Renal cortical epithelial cell (primary cell): Measurements from ENCODE around the gene RNF212. TPM values are rescaled to one million over a fixed set of nuclear protein-coding genes. Genes with fewer than 3 reads are reported as not detected.

ENCODE experiments used
- DNase-seq: peaks from one replicate; pipeline ENCODE4 v3.0.0-alpha.2; 2011; ENCODE audit warnings: low read depth
- total RNA-seq: library from RNA; depleted of rRNA; stranded (reverse); fragments of >200 nt; gene quantifications from 2 replicates; pipeline ENCODE4 v1.2.3, GENCODE V29; 2014

The RNF212 gene
- total RNA-seq, 1 donor from 2014 or later, result 8.8 TPM

DNA sequence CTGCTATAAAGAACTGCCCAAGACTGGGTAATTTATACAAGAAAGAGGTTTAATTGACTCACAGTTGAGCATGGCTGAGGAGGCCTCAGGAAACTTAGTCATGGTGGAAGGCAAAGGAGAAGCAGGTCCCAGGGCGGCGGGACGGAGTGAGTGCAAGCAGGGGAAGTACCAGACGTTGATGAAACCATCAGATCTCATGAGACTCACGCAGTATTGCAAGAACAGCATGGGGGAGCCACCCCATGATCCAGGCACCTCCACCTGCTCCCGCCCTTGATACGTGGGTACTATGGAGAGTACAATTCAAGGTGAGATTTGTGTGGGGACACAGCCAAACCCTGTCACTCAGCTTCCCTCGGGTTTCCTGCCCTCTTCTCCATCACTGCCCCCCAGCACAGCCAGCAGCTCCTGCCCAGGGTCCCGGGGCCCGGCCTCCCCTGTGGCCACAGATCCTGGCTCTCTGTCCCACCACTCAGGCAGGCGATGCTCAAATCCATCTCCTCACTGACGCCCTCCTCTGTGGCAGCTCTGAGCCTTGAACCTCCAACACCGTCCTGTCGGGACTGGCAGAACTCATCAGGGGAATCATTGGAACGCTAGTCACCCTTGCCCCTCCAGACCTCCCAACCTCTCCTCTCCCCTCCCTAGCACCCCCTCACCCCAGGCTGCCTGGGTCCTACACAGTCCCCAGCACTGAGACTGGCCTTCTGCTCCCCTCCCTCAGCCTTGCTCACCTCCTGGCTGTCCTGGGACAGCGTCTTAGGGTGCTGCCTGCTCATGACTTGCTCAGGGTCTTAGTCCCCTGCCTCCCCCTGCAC, 64.4 kb downstream of the RNF212 start:
- DNase-seq, result no peak

DNA sequence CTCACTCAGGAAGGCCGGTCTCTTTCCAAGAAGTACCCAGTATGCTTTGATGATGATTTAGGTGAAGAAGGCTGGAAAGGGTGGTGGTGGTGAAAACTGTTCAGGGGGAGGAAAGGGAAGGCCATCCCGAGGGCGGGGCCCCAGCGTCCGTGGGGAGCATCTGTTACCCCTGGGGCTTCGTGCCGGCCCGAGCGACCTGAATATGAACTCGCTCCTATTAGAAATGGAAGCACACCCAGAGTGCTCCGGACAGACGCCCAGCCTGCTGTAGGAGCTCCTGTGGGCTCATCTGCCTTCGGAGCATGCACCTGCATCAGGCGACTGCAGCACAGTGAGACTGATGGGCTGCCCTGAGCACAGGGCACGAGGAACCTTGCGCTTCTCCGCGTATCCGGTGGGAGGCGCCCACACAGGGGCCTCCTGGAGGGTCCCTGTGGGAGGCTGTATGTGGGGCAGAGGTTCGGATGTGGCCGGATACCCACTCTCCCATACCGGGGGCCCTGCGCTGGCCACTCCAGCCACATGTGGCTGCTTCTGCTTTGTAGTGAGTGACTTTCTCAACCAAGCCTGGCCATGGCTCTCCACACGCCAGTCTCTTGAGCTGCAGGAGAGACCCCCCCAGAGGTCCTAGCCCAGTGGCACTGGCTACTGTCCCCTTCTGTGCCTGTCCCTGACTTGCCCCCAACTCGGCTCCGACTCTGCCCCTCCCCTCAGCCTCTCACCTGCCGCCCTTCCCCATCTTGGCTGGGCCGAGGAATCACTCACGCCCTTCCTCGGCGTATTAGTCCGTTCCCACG, 65.2 kb downstream of the RNF212 start:
- no peak for DNase-seq

DNA sequence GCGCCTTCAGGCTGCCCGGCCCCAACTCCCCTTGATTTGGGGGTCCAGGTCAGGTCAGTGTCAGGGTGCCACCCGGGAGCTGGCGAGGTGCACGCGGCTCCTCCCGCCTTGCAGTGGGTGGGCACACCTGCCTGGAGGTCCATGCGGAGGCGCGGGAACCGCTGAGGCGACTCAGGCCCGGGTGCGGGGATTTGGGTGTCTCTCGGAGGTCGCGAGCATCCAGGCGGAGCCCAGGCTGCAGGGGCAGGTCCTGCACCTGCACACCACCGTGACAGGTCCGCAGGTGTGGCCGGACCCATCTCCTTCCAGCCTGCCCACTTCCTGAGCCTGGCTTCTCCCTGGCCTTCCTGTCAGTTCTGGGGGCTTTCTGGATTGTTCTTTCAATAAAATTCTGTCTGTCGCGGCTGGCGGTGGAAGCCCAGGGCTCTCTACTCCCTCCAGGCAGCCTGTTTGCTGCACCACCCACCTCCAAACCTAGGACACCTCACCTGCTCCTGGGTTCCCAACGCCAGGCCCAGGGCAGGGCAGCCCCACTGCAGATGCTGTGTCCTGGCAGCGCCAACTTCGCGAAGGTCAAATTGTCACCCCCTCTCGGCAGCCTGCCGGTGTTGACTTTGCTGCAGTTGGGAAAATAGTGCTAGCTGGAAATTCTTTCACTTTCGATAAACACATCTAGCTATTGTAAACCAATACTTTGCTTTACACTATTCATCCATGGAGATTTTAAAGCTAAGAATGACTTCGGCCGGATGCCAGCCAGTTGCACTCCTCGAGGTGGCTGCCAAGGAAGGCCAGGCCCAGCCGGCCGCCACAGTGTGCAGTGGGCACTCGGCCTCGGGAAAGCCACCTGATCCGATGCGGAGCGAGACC, 66.0 kb downstream of the RNF212 start:
- DNase-seq, result no peak

DNA sequence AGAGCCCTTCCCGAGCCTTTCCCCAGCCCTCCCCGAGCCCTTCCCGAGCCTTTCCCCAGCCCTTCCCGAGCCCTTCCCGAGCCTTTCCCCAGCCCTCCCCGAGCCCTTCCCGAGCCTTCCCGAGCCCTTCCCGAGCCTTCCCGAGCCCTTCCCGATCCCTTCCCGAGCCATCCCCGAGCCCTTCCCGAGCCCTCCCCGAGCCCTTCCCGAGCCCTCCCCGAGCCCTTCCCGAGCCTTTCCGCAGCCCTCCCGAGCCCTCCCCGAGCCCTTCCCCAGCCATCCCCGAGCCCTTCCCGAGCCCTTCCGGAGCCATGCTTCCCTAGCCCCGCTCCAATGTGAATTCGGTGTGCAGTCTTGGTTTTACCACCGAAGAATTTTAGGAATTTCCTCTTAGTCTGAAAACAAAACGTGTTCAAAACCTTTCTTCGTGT, 66.8 kb downstream of the RNF212 start:
- DNase-seq, result peak; percentile 59

DNA sequence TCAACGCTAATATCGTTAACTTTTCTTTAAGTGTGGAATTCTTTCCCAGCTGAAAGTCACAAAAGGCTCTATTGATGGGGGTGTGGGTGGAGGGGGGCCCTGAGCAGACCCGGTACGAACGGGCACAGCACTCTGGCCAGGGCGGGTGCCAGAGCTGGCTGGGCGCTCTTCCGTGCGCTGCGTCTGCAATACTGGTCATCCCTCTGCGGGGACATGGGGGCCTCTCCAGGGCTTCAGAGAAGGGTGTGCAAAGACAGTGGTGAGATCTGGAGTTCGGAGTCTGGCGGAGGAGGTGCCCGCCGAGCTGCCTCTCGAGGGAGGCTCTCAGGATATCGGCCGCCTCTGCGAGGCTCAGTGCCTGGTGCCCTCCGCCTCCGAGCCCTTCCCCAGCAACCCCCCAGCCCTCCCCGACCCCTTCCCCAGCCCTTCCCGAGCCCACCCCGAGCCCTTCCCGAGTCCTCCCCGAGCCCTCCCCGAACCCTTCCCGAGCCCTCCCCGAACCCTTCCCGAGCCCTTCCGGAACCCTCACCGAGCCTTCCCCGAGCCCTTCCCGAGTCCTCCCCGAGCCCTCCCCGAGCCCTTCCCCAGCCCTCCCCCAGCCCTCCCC, 67.7 kb downstream of the RNF212 start:
- no peak for DNase-seq

DNA sequence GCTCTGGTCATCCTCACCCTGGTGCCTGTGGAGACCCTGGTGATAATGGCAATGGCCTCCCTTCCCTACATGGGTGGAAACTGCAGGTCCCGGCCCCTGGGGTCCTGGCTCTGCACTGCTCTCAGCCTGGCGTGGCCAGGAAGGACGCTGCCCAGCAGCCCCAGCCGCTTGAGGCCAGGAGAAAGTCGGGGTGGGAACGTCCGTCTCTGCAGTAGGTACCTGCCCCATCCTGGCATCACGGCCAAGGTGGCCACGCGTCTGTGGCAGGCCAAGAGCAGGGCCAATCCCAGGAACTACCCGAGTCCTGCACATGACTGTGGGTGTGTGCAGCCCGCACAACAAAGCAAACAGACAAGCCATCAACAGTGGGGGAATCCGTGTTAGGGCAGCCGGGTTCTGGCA, 68.2 kb downstream of the RNF212 start:
- DNase-seq, result no peak

DNA sequence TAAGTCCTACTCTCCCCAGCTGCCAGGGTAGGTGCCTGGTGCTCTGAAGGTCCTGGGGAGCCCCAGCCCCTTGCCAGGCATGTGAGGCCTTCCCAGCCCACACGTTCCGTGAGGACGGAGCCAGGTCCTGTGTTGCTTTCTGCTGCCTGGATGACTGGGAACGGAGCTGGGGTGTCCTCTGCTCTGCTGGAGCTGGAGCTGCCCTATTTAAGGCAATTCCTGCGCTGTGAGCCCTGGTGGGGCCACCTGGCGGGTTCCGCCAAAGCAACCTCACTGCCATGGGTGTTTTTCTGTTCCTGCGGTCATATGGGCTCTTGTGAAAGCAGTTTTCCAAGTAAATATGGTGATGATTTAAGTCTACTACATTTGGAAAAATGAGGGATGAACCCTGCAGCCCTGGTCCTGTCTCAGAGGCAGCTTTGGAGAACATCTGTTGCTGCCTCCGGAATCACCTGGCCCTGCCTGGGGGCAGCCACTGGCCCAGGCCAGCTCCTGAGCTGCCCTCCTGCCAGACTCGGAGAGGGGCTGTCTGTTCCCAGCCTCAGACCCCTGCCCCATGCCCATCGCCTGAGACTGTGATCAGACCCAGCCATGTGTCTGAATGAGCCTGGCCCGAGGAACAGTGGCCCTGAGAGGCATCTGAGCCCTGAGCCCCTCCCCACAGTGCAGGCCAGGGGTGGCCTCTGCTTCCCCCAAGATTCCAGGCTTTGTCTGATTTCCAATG, 68.7 kb downstream of the RNF212 start:
- DNase-seq, result no peak

DNA sequence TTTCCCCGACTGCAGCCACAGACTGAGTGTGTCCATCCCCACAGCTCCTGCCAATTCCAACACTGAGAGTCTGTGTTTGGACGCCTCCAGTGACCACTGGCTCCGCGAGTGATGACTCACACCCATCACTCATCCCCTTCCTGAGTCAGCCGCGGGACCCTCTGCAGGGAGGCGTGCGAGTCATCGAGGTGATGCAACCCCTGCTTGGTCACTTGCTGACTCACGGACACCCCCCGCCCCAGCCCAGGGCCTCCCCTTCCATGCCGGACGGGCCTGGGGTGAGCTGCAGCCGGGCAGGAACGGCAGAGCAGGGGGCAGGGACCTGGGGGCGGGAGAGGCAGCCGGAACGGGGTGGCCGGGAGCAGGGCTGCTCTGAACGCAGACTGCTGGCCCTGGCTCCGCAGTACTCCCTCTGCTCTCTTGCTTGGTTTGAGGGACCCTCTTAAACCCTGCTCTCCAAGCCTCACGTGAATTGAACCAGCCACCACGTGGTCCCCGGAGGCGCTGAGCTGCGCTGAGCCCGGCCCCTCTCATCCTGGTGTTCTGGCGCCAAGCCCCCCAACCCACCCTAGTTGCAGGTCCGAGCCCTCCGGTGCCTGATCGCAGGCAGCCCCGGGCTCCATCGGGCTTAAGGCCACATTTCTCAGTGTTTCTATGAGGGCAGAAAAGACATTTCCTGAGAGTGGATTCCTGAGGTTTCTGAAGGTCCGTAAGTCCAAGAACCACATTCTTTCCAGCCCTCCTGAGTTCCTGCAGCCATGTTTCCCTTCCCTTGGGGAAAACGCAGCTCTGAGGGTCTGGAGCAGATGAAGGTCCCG, 69.5 kb downstream of the RNF212 start:
- peak; percentile 97 for DNase-seq

DNA sequence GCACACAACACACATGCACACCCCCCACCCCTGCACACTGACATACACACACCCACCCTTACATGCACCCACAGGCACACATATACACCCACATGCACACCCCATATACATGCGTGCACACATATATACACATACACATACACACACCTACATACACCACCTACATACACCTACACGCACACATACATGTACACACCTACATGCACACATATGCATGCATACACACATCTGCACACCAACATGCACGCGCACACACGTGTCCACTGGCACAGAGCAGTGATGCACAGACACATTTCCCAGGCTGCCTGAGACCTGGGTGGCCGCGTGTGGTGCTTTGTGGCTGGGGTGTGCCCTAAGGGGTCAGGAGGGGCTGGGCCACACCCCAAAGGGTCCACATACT, 70.2 kb downstream of the RNF212 start:
- DNase-seq, result no peak

DNA sequence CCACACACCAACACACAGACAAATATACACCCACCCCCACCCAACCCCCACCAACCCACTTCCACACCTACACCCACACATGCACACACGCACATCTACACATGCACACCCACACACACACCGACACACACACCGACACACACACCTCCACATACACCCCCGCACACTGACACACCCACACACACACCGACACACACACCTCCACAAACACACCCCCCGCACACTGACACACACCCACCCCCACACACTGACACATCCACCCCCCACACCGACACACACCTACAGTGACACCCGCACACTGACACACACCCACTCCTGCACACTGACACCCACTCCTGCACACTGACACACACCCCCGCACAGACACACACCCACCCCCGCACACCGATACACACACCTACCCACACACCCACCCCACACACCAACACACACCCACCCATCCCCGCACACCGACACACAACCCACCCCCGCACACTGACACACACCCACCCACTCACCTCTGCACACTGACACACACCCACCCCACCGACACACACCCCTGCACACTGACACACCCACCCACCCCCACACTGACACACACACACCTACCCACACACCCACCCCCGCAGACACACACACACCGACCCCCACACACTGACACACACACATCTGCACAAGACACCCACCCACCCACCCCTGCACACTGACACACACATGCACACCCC, 70.9 kb downstream of the RNF212 start:
- no peak for DNase-seq

DNA sequence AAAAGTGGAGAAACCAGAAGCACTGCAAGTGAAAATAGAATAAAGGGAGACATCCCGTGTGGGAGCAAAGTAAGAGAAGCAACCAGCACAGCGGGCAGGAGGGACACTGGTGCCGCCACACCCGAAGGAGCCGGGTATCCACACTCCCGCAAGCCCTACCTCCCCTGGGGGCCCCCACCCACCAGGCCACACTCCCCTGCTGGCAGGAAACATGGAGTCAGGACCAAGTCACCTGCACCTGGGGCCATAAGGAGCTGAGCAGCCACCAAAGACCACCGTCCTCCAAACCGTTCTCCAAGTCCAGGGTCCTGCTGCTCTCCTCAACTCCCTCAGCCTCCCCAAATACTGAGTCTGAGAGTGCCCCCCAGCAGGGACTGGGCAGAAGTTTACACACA, 71.4 kb downstream of the RNF212 start:
- DNase-seq, result no peak

DNA sequence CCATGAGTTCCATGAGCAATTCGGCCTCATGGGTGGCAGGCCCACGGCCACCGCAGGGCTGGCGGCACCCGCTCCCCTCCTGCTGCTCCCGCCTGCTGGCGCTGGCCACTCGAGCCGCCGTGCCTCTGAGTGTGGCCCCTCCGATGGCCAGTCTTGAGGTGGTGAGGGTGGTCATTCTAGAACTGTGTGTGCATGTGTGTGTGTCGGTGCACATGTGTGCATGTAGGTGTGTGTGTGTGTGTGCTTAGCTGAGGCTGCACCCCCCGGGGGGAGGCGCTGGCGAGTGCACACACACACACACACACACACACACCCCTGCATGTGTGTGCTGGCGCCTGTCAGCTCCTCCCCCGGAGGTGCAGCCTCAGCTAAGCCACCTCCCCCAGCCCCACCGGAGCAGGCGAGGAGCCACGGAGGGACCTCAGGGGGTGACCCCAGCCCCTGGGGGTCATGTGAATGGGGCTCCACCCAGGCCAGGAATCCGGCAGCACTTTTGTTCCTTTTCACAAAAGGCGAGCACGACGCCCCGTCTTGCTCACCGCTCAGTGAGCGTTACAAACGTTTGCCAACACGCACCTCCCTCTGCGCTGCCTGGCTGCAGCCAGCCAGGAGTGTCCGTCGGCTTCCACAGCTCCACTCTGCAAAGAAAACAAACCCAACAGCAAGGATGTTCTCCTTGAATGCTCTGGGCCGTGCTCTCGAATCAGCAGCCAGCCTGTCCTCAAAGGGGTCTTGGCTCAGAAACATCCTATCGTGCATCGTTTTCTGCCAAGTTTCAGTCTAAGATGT, 72.0 kb downstream of the RNF212 start:
- peak; percentile 79 for DNase-seq

DNA sequence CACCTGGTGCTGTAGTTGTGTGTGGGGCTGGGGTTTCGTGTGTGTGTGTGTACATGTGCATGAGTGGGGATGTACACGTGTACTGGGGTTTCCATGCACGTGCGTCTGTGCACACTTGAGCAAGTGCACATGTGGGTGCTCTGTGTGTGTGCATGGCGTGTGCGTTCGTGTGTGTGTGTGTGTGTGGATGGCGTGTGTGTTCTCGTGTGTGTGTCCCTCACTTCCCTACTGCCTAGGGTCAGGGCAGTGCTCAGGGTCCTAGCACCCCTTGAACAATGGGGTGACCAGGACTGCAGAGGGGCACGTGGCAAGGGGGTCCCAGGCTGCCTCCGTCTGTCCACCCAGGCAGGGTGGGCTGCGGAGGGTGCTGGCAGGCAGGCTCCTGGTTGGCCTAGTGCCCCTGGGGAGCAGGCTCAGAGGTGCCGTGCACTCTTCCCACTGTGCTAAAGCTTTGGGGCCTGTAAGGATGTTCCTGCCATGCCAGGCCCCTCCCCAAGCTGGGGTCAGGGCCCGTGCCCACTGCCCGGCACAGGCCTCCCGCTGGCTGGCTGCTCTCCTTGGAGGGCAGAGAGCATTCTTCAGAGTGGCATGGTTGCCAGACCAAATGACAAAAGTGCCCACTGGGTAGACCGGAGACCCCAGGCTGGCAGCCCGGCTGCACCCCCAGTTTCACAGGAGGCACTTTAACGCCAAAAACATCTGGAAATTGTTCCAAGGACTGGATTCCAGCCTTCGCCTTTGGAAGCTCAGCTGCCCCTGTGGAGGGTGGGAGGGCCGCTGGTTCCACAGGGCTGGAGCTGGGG, 72.8 kb downstream of the RNF212 start:
- no peak for DNase-seq

DNA sequence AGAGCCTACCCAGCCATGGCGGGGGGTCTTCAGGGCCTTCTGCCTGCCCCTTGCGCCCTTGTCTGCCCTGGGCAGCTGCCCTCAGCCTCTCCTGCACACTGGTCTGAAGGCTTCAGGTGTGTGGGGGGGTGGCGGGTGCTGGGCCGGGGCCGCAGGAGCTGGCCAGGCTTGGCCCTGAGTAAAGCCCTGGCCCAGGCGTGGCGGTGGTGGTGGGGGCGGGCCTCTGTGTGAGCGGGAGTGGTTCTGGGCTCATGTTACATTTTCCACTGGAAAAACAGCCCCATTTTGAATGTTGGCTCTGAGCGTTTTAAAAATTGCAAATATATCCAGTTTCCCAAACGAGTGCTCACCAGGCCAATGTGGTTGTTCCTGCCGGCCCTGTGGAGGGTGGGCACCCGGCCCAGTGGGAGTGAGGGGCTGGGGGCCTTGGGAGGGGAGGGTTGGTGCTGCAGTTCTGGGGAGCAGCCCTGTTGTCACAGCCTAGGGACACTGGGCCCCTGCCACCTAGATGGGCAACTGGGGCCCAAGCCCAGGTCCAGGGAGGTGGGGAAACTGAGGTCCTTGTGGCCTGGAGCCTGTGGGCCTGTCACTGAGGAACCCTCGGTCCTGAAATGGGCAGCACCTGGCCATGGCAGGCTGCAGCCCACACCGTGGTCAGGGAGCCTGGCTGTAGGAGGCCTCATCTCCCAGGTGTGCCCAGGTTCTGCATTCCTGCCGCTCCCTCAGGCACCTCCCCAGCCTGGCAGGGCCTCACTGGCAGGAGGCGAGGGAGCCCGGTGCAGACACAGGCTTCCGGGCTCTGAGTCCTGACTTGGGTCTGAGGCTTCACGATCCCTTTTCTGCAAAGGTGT, 73.6 kb downstream of the RNF212 start:
- no peak for DNase-seq

DNA sequence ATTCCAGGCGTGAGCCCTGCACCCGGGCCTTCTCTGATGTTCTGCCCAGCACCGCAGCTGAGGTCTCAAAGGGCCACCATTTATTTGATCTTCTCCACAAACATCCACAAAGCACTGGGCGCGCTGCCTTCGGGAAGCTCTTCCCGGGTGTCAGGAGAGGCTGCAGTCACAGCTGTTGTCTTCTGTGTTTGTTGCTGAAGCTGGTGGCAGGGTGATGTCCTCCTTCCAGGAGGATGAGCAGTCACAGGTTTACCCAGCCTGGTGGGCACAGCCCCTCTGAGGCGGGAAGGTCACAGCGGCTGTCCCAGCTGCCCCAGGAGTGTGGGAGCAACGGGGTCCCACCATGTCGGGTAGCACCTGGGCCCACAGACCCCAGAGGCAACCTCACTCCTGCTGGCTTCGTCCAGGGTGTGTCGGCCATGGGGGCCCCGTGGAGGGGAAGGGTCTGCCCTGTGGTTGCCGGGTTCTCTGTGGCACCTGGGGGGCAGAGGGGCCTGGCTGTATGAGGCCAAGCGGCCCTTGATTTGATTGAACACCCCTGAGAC, 74.3 kb downstream of the RNF212 start:
- no peak for DNase-seq

DNA sequence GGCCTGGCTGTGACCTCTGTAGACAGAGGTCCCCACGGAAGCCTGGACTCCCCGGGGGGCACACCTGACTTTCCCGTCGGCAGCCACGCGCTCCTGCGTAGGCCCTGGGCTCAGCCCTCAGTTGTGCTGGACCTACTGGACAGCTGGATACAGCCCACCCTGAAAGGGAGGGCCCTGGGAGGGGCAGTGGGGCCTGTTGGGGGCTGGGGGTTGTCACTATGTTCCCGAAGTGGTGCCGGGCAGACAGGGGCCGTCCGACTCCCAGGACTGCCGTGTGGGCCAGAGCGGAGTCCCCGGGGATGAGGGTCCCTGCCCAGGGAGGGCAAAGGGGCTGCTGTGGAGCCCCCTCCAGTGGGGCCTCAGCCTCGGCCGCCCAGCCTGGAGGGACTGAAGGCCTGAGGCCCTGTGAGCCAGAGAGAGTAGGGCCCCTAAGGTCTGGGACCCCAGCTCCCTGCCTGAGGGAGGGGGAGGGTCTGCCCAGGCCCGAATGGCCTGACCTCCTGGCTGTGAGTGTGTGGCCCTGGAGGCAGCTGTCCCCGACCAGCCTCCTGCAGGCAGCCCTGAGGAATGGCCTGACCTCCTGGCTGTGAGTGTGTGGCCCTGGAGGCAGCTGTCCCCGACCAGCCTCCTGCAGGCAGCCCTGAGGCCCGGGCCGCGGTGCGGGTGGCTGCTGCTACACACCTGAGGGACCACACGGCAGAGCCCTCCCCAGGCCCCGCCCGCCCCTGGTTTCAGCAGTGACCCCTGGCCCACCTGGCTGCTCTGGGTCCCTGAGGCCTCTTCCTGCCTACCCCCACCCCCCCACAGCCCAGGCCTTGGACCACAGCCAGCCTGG, 76.2 kb downstream of the RNF212 start:
- DNase-seq, result no peak
